Fibroblast of lung (primary cell): ENCODE results near the gene CCDC144A.

Experiments
- CTCF ChIP-seq, 2 donors: IDR thresholded peaks in 1 of 2; conservative IDR thresholded peaks in 1 of 2; 1 replicate in 1 of 2; 2 replicates in 1 of 2; pipeline ENCODE4 v1.5.1; 2011 to 2012; ENCODE audit warnings: low read length in 2 of 2, control low read depth in 1 of 2, inconsistent platforms in 1 of 2, low read depth in 1 of 2, mild to moderate bottlenecking in 1 of 2
- EZH2 ChIP-seq: IDR thresholded peaks from 2 replicates; pipeline ENCODE4 v1.5.1; 2012; ENCODE audit warnings: low read length, control low read depth, mild to moderate bottlenecking; ENCODE audit errors: missing control alignments

GRCh38 chr17:16818340-16818739 lies 128.3 kb downstream of the CCDC144A start:
- TF ChIP-seq CTCF (conservative IDR thresholded peaks at IDR 0.05 in 1 of 2, IDR thresholded peaks at IDR 0.05 in 1 of 2; ENCODE audit: low read depth in 1 of 2, low read length in 2 of 2) (no peak), EZH2 (no peak)
